GM12875 (cell line): Measurements from ENCODE around the gene SAFB2.

Experiments used
- H3K4me3 ChIP-seq: one replicate; pipeline ENCODE4 v1.5.1; 2011; ENCODE audit warnings: low read depth, low read length, control low read depth
- TF ChIP-seq, protein P1 (sequence below): IDR thresholded peaks from 2 replicates; pipeline ENCODE4 v1.5.1; 2011; ENCODE audit warnings: low read depth, mild to moderate bottlenecking, control low read depth, inconsistent platforms, low read length, moderate library complexity, borderline replicate concordance; ENCODE audit not compliant: insufficient read depth

Gene SAFB2

DNA sequence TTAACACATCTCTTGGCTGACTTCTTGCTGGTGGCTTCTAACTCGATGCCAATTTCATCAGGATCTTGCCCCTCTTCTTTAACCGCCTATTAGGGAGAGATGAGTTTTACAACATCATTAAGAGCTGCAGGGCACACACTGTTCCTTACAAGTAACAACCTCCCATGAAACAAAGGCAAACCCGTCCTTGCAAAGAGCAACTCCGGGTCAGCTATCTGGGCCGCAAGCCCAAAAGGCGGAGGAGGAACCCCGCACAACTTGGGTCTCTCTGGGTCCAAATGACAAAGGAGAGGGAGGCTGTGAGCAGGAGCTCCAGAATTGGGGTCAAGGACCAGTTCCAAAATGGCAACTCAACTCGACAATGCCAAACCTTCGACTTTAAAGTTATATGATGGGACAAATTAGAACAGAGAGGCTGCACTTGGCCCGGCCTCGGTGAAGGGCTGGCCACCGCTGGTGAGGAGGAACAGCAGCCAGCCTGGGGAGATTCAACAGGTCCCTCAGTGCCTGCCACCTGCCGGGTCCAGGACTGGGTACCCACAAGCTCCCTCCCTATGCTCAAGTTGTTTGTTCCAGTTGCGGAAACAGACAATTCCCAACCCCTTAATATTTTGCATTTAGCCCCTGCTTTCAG, 1.1 kb downstream of the SAFB2 start:
- peak overlapping the region; percentile 96 for H3K4me3 ChIP-seq
- TF ChIP-seq, protein P1, sequence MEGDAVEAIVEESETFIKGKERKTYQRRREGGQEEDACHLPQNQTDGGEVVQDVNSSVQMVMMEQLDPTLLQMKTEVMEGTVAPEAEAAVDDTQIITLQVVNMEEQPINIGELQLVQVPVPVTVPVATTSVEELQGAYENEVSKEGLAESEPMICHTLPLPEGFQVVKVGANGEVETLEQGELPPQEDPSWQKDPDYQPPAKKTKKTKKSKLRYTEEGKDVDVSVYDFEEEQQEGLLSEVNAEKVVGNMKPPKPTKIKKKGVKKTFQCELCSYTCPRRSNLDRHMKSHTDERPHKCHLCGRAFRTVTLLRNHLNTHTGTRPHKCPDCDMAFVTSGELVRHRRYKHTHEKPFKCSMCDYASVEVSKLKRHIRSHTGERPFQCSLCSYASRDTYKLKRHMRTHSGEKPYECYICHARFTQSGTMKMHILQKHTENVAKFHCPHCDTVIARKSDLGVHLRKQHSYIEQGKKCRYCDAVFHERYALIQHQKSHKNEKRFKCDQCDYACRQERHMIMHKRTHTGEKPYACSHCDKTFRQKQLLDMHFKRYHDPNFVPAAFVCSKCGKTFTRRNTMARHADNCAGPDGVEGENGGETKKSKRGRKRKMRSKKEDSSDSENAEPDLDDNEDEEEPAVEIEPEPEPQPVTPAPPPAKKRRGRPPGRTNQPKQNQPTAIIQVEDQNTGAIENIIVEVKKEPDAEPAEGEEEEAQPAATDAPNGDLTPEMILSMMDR, result no peak

DNA sequence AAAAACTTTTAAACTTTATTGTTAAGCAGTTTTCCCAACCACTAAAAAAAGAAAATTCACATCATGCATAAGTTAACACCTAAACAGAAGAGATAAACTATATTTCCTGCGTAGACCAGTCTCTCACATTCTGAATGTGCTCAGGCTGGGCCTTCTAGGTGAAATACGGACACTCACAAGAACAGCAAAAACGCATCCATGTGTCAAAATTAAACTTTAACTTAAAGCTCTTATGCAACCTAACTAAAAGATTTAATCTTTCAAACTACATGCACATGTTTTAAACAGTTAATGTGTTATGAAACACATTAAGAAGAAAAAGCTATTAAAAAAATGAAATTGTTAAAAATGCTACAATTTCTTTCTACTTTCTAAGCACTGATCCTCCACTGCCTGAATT, 2.6 kb downstream of the SAFB2 start:
- no peak overlapping the region for H3K4me3 ChIP-seq
- TF ChIP-seq, protein P1, result no peak

DNA sequence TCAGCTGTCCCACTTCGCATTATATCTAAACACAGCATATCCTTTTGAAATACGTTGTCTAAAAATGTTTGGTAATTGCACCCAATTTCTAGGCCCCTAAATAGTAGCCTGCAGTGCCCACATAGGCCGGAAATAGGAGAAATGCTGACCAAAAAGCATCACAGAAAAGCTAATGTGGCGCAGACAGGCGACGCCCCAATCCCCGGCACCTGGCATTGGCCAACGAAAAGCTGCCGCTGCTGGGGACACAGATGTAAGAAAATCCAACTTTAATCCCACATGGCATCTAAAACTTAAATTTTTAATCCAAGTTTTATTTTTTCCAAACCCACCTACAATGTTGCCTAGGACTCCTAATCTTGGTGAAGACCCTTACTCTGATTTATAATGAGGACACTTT, 4.0 kb downstream of the SAFB2 start:
- TF ChIP-seq, protein P1, result no peak
- no peak overlapping the region for H3K4me3 ChIP-seq

DNA sequence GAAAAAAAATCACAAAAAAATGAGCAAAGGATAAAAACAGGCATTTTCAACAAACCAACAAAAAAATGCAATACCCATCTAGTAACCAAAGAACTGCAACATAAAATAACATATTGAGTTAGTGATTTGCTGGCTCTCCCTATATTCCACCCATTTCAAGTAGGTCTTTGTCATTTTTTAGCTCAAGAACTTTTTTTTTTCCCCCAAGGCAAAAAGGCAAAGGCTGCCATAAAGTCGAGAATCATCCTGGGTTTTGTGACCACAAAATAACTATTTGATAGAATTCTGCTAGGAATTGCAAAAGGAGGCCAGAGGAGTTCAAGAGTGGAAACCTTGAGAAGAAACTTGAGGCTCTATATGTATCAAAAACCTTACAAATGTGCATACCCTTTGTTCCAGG, 5.5 kb downstream of the SAFB2 start:
- TF ChIP-seq, protein P1, result no peak
- no peak overlapping the region for H3K4me3 ChIP-seq

DNA sequence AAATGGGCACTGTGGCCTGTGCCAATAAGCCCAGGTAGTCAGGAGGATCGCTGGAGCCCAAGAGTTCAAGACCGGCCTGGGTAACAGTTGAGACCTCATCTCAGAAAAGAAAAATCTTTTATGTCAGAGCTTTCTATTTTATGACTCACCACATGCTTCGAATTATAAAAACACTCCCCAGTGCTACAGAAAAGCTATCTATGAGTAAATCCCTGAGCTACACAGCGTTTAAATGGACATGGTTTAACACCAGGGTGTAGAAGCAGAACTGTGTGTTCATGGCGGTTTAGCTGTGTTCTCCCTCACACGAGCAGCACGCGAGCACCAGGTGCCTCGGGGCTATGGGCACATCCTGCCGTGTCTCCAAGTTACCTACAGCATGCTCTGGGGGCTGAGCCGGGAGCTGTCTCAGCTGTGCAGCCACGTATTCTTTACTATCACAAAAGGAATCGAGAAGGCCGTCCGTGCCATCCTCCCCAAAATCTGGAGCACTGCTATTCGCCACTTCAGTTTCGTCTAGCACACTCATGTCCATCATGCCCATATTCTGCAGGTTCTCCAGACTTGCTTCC, 6.7 kb downstream of the SAFB2 start:
- TF ChIP-seq, protein P1, result no peak
- no peak overlapping the region for H3K4me3 ChIP-seq

DNA sequence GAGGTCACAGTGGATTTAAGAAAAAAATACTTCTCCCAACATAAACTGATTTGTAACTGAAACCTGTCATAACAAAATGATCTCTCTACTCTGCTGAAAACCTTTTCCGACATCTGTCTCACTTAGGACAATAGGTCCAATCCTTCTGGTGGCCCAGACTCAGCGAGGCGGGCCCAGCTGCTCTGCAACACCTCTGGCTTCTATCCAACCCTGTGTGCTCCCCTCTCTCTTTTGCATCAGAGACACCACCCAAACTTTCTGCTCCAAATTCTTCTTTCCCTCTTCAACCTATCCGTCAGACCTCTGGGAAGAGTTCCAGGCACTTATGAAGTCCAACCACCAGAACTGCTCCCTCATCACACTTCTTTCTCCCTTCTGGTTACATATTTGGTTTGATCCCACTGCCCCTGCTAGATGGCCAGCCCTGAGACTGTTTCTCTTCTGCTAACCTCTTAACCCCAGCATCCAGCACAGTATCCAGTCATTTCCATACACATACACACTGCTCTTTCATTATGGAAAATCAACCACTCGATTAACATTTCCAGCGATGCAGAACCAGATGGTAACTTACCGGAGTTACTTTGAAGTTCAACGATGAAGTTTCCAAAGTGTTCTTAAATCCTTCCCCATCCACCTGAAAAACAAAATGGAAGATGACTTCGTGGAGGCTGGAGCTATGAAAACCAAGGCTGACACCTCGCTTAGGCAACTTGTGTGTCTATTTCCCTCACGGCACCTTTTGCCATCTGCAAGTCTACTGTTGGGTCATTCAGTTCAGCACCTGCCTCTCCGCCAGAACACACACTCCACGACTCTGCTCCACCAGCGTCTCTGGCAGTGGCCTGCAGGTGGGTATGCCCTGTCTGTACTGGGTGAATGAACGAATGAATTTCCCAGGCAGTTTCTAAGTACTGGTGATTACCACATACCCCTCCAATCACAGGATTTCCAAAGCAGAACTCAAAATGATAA, 9.4 kb downstream of the SAFB2 start:
- H3K4me3 ChIP-seq, result no peak overlapping the region
- TF ChIP-seq, protein P1, result no peak
